ENCODE data around the gene ZNF496. TPM values are rescaled to one million over a fixed set of nuclear protein-coding genes. Genes with fewer than 3 reads are reported as not detected.

The ZNF496 gene
- total and polyA plus RNA-seq, 9 donors, result 19.3 to 53.8 (median 40.0) TPM

DNA sequence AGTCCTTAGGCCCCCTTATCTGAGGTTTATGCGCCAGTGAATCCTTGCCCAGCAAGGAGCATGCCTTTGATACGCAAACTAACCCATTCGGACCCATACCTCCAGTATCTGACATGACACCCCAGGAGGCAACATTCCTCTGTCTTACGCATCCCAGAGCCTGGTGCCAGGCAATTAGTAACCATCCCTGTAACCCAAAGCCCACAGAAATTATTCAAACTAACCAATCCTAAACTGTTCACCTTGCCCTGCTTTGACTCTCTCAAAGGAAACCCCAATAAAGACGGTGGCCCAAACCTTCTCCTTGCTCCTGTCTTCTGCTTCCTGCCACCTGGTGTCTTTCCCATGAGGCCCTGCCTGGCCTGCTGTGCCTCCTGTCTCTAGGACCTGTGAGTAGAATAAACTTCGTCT lies 36.4 kb downstream of the ZNF496 start:
- no peak for DNase-seq
- TF ChIP-seq EP300 (IDR thresholded peaks at IDR 0.05) (no peak), POLR2A (IDR thresholded peaks at IDR 0.05) (no peak)
- TF ChIP-seq, protein P1, sequence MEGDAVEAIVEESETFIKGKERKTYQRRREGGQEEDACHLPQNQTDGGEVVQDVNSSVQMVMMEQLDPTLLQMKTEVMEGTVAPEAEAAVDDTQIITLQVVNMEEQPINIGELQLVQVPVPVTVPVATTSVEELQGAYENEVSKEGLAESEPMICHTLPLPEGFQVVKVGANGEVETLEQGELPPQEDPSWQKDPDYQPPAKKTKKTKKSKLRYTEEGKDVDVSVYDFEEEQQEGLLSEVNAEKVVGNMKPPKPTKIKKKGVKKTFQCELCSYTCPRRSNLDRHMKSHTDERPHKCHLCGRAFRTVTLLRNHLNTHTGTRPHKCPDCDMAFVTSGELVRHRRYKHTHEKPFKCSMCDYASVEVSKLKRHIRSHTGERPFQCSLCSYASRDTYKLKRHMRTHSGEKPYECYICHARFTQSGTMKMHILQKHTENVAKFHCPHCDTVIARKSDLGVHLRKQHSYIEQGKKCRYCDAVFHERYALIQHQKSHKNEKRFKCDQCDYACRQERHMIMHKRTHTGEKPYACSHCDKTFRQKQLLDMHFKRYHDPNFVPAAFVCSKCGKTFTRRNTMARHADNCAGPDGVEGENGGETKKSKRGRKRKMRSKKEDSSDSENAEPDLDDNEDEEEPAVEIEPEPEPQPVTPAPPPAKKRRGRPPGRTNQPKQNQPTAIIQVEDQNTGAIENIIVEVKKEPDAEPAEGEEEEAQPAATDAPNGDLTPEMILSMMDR (IDR thresholded peaks at IDR 0.05), result no peak
- H3K4me1 ChIP-seq (ENCODE audit: insufficient read depth), result no peaks in the 10 kb centered on the region
- intact Hi-C loops (cut with DNase I), result no loop called here
- H3K27me3 ChIP-seq, result no peaks in the 10 kb centered on the region
- 46 to 50% (median 48%) methylated on average over 6 of the region's 6 CpGs for WGBS, 3 donors
- H3K4me3 ChIP-seq, result no peak overlapping the region
- no peaks in the 10 kb centered on the region for H3K9me3 ChIP-seq
- no peaks in the 10 kb centered on the region for H3K36me3 ChIP-seq
- no peak overlapping the region for H3K27ac ChIP-seq

DNA sequence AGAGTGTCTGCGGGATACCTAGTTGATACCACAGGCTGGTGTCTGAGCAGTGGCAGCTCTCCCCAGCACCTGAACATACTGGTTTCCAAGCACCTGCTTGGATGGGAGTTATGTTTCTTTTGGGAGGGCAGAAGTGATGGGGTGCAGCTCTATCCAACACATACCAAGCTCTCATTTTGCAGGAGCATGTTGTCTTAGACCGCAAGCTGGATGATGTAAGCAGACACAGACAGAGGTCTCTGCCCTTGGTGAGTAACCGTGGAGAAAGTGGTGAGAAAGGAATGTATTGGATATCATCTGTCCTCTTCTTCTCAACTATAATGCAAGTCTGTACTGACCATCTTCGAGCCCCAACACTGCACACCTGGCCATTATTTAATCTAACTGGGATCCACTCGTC lies 37.4 kb downstream of the ZNF496 start:
- H3K36me3 ChIP-seq, result no peaks in the 10 kb centered on the region
- TF ChIP-seq POLR2A (IDR thresholded peaks at IDR 0.05), result no peak
- TF ChIP-seq EP300 (IDR thresholded peaks at IDR 0.05), result no peak
- TF ChIP-seq, protein P1 (IDR thresholded peaks at IDR 0.05), result no peak
- no peak for DNase-seq

DNA sequence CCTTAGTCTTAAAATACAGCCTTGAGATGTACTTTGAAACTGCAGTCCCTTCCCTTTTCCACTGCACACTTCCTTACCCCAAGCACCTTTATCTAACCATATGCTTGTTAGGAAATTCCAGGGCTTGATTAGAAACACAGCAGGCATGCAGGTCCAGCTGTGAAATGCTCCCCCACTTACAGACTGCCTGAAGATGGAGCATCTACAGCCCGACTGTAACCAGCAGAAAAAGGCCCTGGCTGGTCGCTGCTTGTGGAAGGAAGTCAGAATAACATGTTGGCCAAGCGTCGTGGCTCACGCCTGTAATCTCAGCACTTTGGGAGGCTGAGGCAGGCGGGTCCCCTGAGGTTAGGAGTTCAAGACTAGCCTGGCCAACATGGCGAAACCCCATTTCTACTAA lies 38.6 kb downstream of the ZNF496 start:
- Histone ChIP-seq H3K27me3 (no peaks in the 10 kb centered on the region), H3K36me3 (no peaks in the 10 kb centered on the region), H3K9me3 (no peaks in the 10 kb centered on the region), H3K27ac (no peak overlapping the region), H3K4me3 (no peak overlapping the region), H3K4me1 (ENCODE audit: insufficient read depth) (no peaks in the 10 kb centered on the region)
- DNase-seq, result no peak
- 17 to 32% (median 26%) methylated on average over 7 of the region's 7 CpGs for WGBS, 3 donors
- TF ChIP-seq EP300 (IDR thresholded peaks at IDR 0.05), result no peak
- no peak for TF ChIP-seq POLR2A (IDR thresholded peaks at IDR 0.05)
- intact Hi-C loops (cut with DNase I), result no loop called here

More for the DNA sequence above, 37.4 kb downstream of the ZNF496 start:
- WGBS, 3 donors, result 41 to 57% (median 46%) methylated on average over 5 of the region's 5 CpGs
- intact Hi-C loops (cut with DNase I), result no loop called here
- Histone ChIP-seq H3K9me3 (no peaks in the 10 kb centered on the region), H3K4me3 (no peak overlapping the region), H3K27ac (no peak overlapping the region), H3K27me3 (no peaks in the 10 kb centered on the region), H3K4me1 (ENCODE audit: insufficient read depth) (no peaks in the 10 kb centered on the region)

DNA sequence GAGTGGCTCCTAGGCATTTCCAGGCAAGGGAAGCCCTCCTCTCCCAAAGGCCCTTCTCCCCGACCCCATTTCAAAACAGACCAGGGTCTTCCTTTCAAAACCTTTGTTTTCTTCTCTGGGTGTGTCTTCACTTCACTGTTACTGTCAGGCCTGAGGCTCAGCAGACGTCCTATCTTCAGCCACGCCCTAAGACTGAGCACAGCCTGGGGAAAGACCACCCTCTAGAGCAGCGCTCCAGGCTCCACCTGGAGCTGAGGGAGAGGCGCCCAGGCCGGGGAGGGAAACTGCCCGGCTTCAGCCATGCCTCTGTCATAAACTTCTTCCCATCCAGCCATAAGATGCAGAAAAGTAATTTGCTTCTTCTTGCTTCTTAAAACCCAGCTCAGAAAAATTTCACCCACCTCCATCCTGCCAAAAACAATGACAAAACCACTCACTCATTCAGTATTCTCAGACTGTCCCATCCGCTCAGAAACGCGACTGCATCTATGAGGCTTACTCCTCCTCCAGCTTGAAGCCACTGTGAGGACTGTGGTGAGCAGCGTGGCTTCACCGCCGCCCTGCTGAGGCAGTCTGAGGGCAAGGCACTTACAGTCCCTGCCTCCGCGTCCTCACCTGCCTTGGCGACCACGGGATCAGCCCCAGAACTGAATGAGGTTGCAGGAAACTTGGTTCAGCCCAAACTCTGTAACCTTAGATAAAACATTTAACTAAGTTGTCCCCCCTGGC lies 39.7 kb downstream of the ZNF496 start:
- Histone ChIP-seq H3K27ac (no peak overlapping the region), H3K4me3 (no peak overlapping the region), H3K4me1 (ENCODE audit: insufficient read depth) (no peaks in the 10 kb centered on the region), H3K9me3 (no peaks in the 10 kb centered on the region), H3K36me3 (no peaks in the 10 kb centered on the region), H3K27me3 (no peaks in the 10 kb centered on the region)
- intact Hi-C loops (cut with DNase I), result no loop called here
- TF ChIP-seq, protein P1 (IDR thresholded peaks at IDR 0.05), result no peak
- TF ChIP-seq EP300 (IDR thresholded peaks at IDR 0.05) (no peak), POLR2A (IDR thresholded peaks at IDR 0.05) (no peak)
- 60 to 72% (median 66%) methylated on average over 17 of the region's 17 CpGs for WGBS, 3 donors
- DNase-seq, result no peak

DNA sequence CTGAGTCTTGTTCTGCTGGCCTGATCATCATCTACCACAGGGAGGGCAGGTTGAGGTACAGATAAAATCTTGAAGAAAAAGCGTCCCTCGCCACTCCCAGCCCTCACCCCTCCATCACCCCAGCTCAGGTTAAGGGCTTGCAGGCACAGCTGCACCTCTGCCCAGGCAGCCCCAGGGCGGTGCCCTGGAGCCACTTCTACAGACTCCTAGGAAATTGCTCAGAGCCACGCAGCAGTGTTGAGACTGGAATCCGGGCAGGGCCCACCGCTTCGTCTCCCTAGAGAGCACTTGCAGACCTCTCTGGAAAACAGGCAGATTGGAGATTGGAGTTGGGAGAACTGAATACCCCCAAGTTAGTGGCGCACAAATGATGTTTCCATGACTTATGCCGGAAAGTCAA lies 40.5 kb downstream of the ZNF496 start:
- intact Hi-C loops (cut with DNase I), result no loop called here
- 93 to 95% (median 93%) methylated on average over 9 of the region's 9 CpGs for WGBS, 3 donors
- H3K36me3 ChIP-seq, result no peaks in the 10 kb centered on the region
- no peak overlapping the region for H3K27ac ChIP-seq
- no peak overlapping the region for H3K4me3 ChIP-seq
- no peaks in the 10 kb centered on the region for H3K9me3 ChIP-seq
- no peak for TF ChIP-seq POLR2A (IDR thresholded peaks at IDR 0.05)
- TF ChIP-seq EP300 (IDR thresholded peaks at IDR 0.05), result no peak
- TF ChIP-seq, protein P1 (IDR thresholded peaks at IDR 0.05), result no peak
- DNase-seq, result no peak
- no peaks in the 10 kb centered on the region for H3K4me1 ChIP-seq (ENCODE audit: insufficient read depth)
- no peaks in the 10 kb centered on the region for H3K27me3 ChIP-seq
